G401 (cell line): Measurements from ENCODE around the gene PRDM1. TPM values are rescaled to one million over a fixed set of nuclear protein-coding genes. Genes with fewer than 3 reads are reported as not detected.

ENCODE experiments used
- DNase-seq: peaks from one replicate; pipeline ENCODE4 v3.0.0-alpha.2; 2015; ENCODE audit warnings: low spot score
- in situ Hi-C: cut with HindIII; loops from 2 replicates; pipeline ENCODE4 v1.10.0; 2016; ENCODE audit warnings: low sequenced_read_pairs, mixed read lengths
- total RNA-seq: library from RNA; depleted of rRNA; stranded (reverse); fragments of >200 nt; shearing (Covaris generic); gene quantifications from 2 replicates; pipeline ENCODE4 v1.2.3, GENCODE V29; 2014

Gene PRDM1
- total RNA-seq, 1 experiment from 2014 or later: not detected

GRCh38 chr6:106066989-106067388 is 19.1 kb upstream of the PRDM1 start:
- no peak for DNase-seq
- in situ Hi-C loops: no loop called here

- in situ Hi-C loops: no loop called here
- peak; percentile 61 for DNase-seq
These were observed 16.7 kb upstream of the PRDM1 start for GRCh38 chr6:106069478-106069877.

GRCh38 chr6:106070636-106071035 is 15.5 kb upstream of the PRDM1 start:
- in situ Hi-C loops: no loop called here
- DNase-seq: no peak

GRCh38 chr6:106072501-106073090 is 13.5 kb upstream of the PRDM1 start:
- in situ Hi-C loops: no loop called here

GRCh38 chr6:106074146-106074545 is 12.0 kb upstream of the PRDM1 start:
- no peak for DNase-seq
- in situ Hi-C loops: no loop called here

More at GRCh38 chr6:106072501-106073090, 13.5 kb upstream of the PRDM1 start:
- DNase-seq: no peak

GRCh38 chr6:106076139-106076538 is 10.0 kb upstream of the PRDM1 start:
- in situ Hi-C loops: no loop called here
- no peak for DNase-seq

- in situ Hi-C loops: no loop called here
These were observed 9.0 kb upstream of the PRDM1 start for GRCh38 chr6:106077170-106077569.

GRCh38 chr6:106077881-106078280 is 8.3 kb upstream of the PRDM1 start:
- no peak for DNase-seq
- in situ Hi-C loops: no loop called here

More at GRCh38 chr6:106077170-106077569, 9.0 kb upstream of the PRDM1 start:
- no peak for DNase-seq

GRCh38 chr6:106079961-106080762 is 6.0 kb upstream of the PRDM1 start:
- in situ Hi-C loops: no loop called here

GRCh38 chr6:106080763-106081095 is 5.4 kb upstream of the PRDM1 start:
- DNase-seq: no peak
- in situ Hi-C loops: no loop called here

More at GRCh38 chr6:106079961-106080762, 6.0 kb upstream of the PRDM1 start:
- DNase-seq: no peak

GRCh38 chr6:106081715-106082114 is 4.4 kb upstream of the PRDM1 start:
- no peak for DNase-seq
- in situ Hi-C loops: no loop called here

- in situ Hi-C loops: no loop called here
- no peak for DNase-seq
These were observed 3.3 kb upstream of the PRDM1 start for GRCh38 chr6:106082735-106083398.

GRCh38 chr6:106083618-106084017 is 2.5 kb upstream of the PRDM1 start:
- no peak for DNase-seq
- in situ Hi-C loops: no loop called here

- peak; percentile 72 for DNase-seq
- in situ Hi-C loops: no loop called here
These were observed 1.8 kb upstream of the PRDM1 start for GRCh38 chr6:106084106-106084988.

GRCh38 chr6:106084989-106085691 is 996 bp upstream of the PRDM1 start:
- DNase-seq: peak; percentile 54
- in situ Hi-C loops: no loop called here

GRCh38 chr6:106085692-106085983 is 498 bp upstream of the PRDM1 start:
- in situ Hi-C loops: no loop called here
- DNase-seq: no peak

- in situ Hi-C loops: no loop called here
- no peak for DNase-seq
These were observed 659 bp downstream of the PRDM1 start for GRCh38 chr6:106086814-106087175.

GRCh38 chr6:106087548-106088325 is 1.6 kb downstream of the PRDM1 start:
- in situ Hi-C loops: no loop called here
- DNase-seq: peak; percentile 55
